ENCODE results near the gene HK2.

GRCh38 chr2:74877781-74878433 is 44.0 kb downstream of the HK2 start:
- TF ChIP-seq REST (IDR thresholded peaks at IDR 0.05; ENCODE audit: insufficient read depth in 1 of 2, low read depth in 2 of 2, low read length in 2 of 2) (no peak), POLR2AphosphoS5 (IDR thresholded peaks at IDR 0.05; ENCODE audit: low read depth, low read length) (no peak), SIN3A (IDR thresholded peaks at IDR 0.05; ENCODE audit: borderline replicate concordance, insufficient read depth, low read length) (no peak)
